NCI-H1436 (cell line): ENCODE measurements around the gene MS4A15.

Experiments
- DNase-seq: peaks from one replicate; lab custom pipeline; 2025; lab: John Stamatoyannopoulos, UW

The MS4A15 gene

GRCh38 chr11:60777572-60777971 is 20.9 kb downstream of the MS4A15 start:
- DNase-seq, result no peak

- no peak for DNase-seq
Observed at GRCh38 chr11:60780065-60780464, 23.4 kb downstream of the MS4A15 start.

- DNase-seq, result no peak
Observed at GRCh38 chr11:60780774-60781173, 24.1 kb downstream of the MS4A15 start.

GRCh38 chr11:60781286-60781980 is 24.8 kb downstream of the MS4A15 start:
- DNase-seq, result no peak

GRCh38 chr11:60781981-60782316 is 25.3 kb downstream of the MS4A15 start:
- no peak for DNase-seq

GRCh38 chr11:60782393-60783140 is 25.9 kb downstream of the MS4A15 start:
- DNase-seq, result no peak

GRCh38 chr11:60783141-60783484 is 26.4 kb downstream of the MS4A15 start:
- no peak for DNase-seq

GRCh38 chr11:60783911-60784310 is 27.2 kb downstream of the MS4A15 start:
- DNase-seq, result no peak

- DNase-seq, result no peak
Observed at GRCh38 chr11:60785136-60785535, 28.5 kb downstream of the MS4A15 start, which contains the start of gene MS4A10. Gene MS4A10, plus strand, starts transcription at chr11:60785333. Its CDS starts 5,003 bp downstream, at chr11:60790336.

- no peak for DNase-seq
Observed at GRCh38 chr11:60785806-60786361, 29.2 kb downstream of the MS4A15 start.

- no peak for DNase-seq
Observed at GRCh38 chr11:60786811-60787567, 30.3 kb downstream of the MS4A15 start.

- DNase-seq, result no peak
Observed at GRCh38 chr11:60788401-60789125, 31.9 kb downstream of the MS4A15 start.

GRCh38 chr11:60790726-60791125 is 34.1 kb downstream of the MS4A15 start:
- no peak for DNase-seq

- no peak for DNase-seq
Observed at GRCh38 chr11:60791153-60791933, 34.7 kb downstream of the MS4A15 start.

GRCh38 chr11:60792521-60792920 is 35.9 kb downstream of the MS4A15 start:
- no peak for DNase-seq

- DNase-seq, result no peak
Observed at GRCh38 chr11:60795291-60795690, 38.6 kb downstream of the MS4A15 start.

- no peak for DNase-seq
Observed at GRCh38 chr11:60797846-60798630, 41.4 kb downstream of the MS4A15 start.

- DNase-seq, result no peak
Observed at GRCh38 chr11:60798631-60799030, 42.0 kb downstream of the MS4A15 start.

- DNase-seq, result no peak
Observed at GRCh38 chr11:60801194-60801593, 44.5 kb downstream of the MS4A15 start.

GRCh38 chr11:60803273-60803936 is 46.7 kb downstream of the MS4A15 start:
- no peak for DNase-seq
